SK-N-SH (cell line): Measurements from ENCODE around the gene CDAN1.

Experiments
- EP300 ChIP-seq, 2 experiments: IDR thresholded peaks; 2 replicates each; pipeline versions ENCODE4 v1.4.0 to v1.6.1; 2012; ENCODE audit warnings: borderline replicate concordance in 1 of 2, low read depth in 1 of 2, low read length in 1 of 2
- EZH2phosphoT487 ChIP-seq: fragments of 200-600 bp; sonication (generic); IDR thresholded peaks from 2 replicates; pipeline ENCODE4 v1.6.1; 2017; ENCODE audit warnings: low read depth, mixed run types, mild to moderate bottlenecking, antibody characterized with exemption, moderate library complexity, borderline replicate concordance
- NFIC ChIP-seq: IDR thresholded peaks from 2 replicates; pipeline ENCODE4 v1.4.0; 2012; ENCODE audit warnings: borderline replicate concordance
- NRF1 ChIP-seq: IDR thresholded peaks from 2 replicates; pipeline ENCODE4 v1.6.1; 2012; ENCODE audit warnings: low read depth, mild to moderate bottlenecking, low read length
- POLR2AphosphoS5 ChIP-seq: IDR thresholded peaks from 2 replicates; pipeline ENCODE4 v1.6.1; 2012; ENCODE audit warnings: low read depth, low read length
- RCOR1 ChIP-seq: fragments of 150-350 bp; IDR thresholded peaks from 2 replicates; pipeline ENCODE4 v1.6.1; 2017; ENCODE audit warnings: antibody characterized with exemption, low read length
- TAF1 ChIP-seq: IDR thresholded peaks from 2 replicates; pipeline ENCODE4 v1.6.1; 2012; ENCODE audit warnings: low read depth, mild to moderate bottlenecking, low read length, moderate library complexity, borderline replicate concordance
- TCF12 ChIP-seq: IDR thresholded peaks from 2 replicates; pipeline ENCODE4 v1.4.0; 2012
- YY1 ChIP-seq: IDR thresholded peaks from 2 replicates; pipeline ENCODE4 v1.4.0; 2012; ENCODE audit warnings: low read depth, mild to moderate bottlenecking
- TF ChIP-seq, protein P1 (sequence below): fragments of 200-600 bp; sonication (generic); IDR thresholded peaks from 2 replicates; pipeline ENCODE4 v1.6.1; 2017; ENCODE audit warnings: antibody characterized with exemption, mild to moderate bottlenecking, moderate library complexity
- TF ChIP-seq, protein P2 (sequence below): IDR thresholded peaks from 2 replicates; pipeline ENCODE4 v1.4.0; 2012; ENCODE audit warnings: low read depth
- TF ChIP-seq, protein P3 (sequence below): fragments of 150-350 bp; IDR thresholded peaks from 2 replicates; pipeline ENCODE4 v1.6.1; 2017; ENCODE audit warnings: antibody characterized with exemption, low read length, low read depth, borderline replicate concordance

- TF ChIP-seq EP300 (IDR thresholded peaks at IDR 0.05; ENCODE audit: borderline replicate concordance in 1 of 2, low read depth in 1 of 2, low read length in 1 of 2) (no peak), NRF1 (no peak), EZH2phosphoT487 (no peak), NFIC (no peak), TCF12 (no peak), YY1 (no peak), RCOR1 (no peak), TAF1 (no peak), POLR2AphosphoS5 (no peak)
- TF ChIP-seq, protein P1, sequence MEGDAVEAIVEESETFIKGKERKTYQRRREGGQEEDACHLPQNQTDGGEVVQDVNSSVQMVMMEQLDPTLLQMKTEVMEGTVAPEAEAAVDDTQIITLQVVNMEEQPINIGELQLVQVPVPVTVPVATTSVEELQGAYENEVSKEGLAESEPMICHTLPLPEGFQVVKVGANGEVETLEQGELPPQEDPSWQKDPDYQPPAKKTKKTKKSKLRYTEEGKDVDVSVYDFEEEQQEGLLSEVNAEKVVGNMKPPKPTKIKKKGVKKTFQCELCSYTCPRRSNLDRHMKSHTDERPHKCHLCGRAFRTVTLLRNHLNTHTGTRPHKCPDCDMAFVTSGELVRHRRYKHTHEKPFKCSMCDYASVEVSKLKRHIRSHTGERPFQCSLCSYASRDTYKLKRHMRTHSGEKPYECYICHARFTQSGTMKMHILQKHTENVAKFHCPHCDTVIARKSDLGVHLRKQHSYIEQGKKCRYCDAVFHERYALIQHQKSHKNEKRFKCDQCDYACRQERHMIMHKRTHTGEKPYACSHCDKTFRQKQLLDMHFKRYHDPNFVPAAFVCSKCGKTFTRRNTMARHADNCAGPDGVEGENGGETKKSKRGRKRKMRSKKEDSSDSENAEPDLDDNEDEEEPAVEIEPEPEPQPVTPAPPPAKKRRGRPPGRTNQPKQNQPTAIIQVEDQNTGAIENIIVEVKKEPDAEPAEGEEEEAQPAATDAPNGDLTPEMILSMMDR = no peak
- TF ChIP-seq, protein P2, sequence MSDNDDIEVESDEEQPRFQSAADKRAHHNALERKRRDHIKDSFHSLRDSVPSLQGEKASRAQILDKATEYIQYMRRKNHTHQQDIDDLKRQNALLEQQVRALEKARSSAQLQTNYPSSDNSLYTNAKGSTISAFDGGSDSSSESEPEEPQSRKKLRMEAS = no peak
- TF ChIP-seq, protein P3, sequence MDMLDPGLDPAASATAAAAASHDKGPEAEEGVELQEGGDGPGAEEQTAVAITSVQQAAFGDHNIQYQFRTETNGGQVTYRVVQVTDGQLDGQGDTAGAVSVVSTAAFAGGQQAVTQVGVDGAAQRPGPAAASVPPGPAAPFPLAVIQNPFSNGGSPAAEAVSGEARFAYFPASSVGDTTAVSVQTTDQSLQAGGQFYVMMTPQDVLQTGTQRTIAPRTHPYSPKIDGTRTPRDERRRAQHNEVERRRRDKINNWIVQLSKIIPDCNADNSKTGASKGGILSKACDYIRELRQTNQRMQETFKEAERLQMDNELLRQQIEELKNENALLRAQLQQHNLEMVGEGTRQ = no peak
Observed at GRCh38 chr15:42692997-42693396, 43.9 kb downstream of the CDAN1 start.
